ENCODE data around the gene MED19. TPM values are rescaled to one million over a fixed set of nuclear protein-coding genes. Genes with fewer than 3 reads are reported as not detected.

Gene MED19
- total and polyA plus RNA-seq, 2 donors from 2014 or later = 15.2 to 26.1 TPM

DNA sequence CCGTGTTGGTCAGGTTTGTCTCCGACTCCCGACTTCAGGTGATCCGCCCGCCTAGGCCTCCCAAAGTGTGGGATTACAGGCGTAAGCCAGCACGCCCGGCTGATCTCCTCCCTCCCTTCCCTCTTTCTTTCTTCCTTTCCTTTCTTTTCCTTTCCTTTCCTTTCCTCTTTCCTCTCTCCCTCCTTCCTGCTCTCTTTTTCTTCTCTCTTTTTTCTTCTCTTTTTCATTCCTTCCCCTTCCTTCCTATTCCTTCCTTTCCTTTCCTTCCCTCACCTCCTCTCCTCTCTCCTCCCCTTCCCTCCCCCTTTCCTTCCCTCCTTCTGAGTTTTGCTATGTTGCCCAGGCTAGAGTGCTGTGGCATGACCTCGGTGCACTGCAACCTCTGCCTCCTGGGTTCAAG lies 48.0 kb downstream of the MED19 start:
- H3K4me3 ChIP-seq (ENCODE audit: low read length in 3 of 3) = no peak overlapping the region
- no peaks in the 10 kb centered on the region for H3K9me3 ChIP-seq (ENCODE audit: control insufficient read depth in 2 of 3, insufficient read depth in 1 of 3, low read length in 3 of 3)
- FAIRE-seq (no peak), DNase-seq (no peak)
- H3K27ac ChIP-seq (ENCODE audit: low read depth in 2 of 2, low read length in 2 of 2) = no peak overlapping the region
- intact Hi-C loops (cut with DNase I) = no loop called here
- no peaks in the 10 kb centered on the region for H3K27me3 ChIP-seq (ENCODE audit: control insufficient read depth, insufficient read depth, low read length)
- H3K4me1 ChIP-seq (ENCODE audit: control insufficient read depth in 2 of 3, insufficient read depth in 2 of 3, low read depth in 1 of 3, low read length in 3 of 3) = peaks cover 0 to 12% (median 6%) of the 10 kb centered on the region in 3 donors
- H3K36me3 ChIP-seq (ENCODE audit: control insufficient read depth in 2 of 3, insufficient read depth in 3 of 3, low read length in 3 of 3) = peaks cover 0 to 26% (median 24%) of the 10 kb centered on the region in 3 donors
- TF ChIP-seq, protein P1, sequence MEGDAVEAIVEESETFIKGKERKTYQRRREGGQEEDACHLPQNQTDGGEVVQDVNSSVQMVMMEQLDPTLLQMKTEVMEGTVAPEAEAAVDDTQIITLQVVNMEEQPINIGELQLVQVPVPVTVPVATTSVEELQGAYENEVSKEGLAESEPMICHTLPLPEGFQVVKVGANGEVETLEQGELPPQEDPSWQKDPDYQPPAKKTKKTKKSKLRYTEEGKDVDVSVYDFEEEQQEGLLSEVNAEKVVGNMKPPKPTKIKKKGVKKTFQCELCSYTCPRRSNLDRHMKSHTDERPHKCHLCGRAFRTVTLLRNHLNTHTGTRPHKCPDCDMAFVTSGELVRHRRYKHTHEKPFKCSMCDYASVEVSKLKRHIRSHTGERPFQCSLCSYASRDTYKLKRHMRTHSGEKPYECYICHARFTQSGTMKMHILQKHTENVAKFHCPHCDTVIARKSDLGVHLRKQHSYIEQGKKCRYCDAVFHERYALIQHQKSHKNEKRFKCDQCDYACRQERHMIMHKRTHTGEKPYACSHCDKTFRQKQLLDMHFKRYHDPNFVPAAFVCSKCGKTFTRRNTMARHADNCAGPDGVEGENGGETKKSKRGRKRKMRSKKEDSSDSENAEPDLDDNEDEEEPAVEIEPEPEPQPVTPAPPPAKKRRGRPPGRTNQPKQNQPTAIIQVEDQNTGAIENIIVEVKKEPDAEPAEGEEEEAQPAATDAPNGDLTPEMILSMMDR (IDR thresholded peaks at IDR 0.05; ENCODE audit: borderline replicate concordance, extremely low read depth, insufficient read depth) = no peak
- no peak overlapping the region for H3K9ac ChIP-seq (ENCODE audit: low read length in 3 of 3)

DNA sequence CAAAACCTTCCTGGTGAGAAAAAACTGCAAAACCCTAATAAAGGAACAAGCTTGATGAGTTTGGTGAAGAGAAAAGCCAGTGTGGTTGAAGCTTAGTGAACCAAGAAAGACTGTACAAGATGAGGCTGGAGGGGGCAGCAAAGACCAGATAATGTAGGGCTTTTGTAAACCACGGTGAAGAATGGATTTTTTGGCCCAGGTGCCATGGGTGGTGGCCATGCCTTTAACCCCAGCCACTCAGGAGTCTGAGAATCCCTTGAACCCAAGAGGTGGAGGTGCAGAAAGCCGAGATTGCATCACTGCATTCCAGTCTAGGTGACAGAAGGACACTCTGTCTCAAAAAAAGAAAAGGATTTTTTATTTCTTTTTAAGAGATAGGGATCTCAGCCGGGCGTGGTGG lies 49.1 kb downstream of the MED19 start:
- no peak for FAIRE-seq
- Histone ChIP-seq H3K4me3 (ENCODE audit: low read length in 3 of 3) (no peak overlapping the region), H3K9me3 (ENCODE audit: control insufficient read depth in 2 of 3, insufficient read depth in 1 of 3, low read length in 3 of 3) (no peaks in the 10 kb centered on the region), H3K4me1 (ENCODE audit: control insufficient read depth in 2 of 3, insufficient read depth in 2 of 3, low read depth in 1 of 3, low read length in 3 of 3) (peaks cover 0 to 13% (median 6%) of the 10 kb centered on the region in 3 donors), H3K27me3 (ENCODE audit: control insufficient read depth, insufficient read depth, low read length) (no peaks in the 10 kb centered on the region), H3K9ac (ENCODE audit: low read length in 3 of 3) (no peak overlapping the region), H3K27ac (ENCODE audit: low read depth in 2 of 2, low read length in 2 of 2) (no peak overlapping the region), H3K36me3 (ENCODE audit: control insufficient read depth in 2 of 3, insufficient read depth in 3 of 3, low read length in 3 of 3) (peaks cover 0 to 26% (median 24%) of the 10 kb centered on the region in 3 donors)
- TF ChIP-seq, protein P1 (IDR thresholded peaks at IDR 0.05; ENCODE audit: borderline replicate concordance, extremely low read depth, insufficient read depth) = no peak
- intact Hi-C loops (cut with DNase I) = no loop called here
- no peak for DNase-seq

DNA sequence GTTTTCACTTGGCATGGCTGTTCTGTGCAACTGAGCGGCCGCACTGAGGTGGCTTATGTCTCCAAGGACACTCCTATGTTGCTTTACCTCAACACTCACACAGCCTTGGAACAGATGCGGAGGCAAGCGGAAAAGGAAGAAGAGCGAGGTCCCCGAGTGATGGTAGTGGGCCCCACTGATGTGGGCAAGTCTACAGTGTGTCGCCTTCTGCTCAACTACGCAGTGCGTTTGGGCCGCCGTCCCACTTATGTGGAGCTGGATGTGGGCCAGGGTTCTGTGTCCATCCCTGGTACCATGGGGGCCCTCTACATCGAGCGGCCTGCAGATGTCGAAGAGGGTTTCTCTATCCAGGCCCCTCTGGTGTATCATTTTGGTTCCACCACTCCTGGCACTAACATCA lies 52.3 kb downstream of the MED19 start:
- H3K9me3 ChIP-seq (ENCODE audit: control insufficient read depth in 2 of 3, insufficient read depth in 1 of 3, low read length in 3 of 3) = no peaks in the 10 kb centered on the region
- no peak overlapping the region for H3K9ac ChIP-seq (ENCODE audit: low read length in 3 of 3)
- intact Hi-C loops (cut with DNase I) = no loop called here
- no peak overlapping the region for H3K27ac ChIP-seq (ENCODE audit: low read depth in 2 of 2, low read length in 2 of 2)
- H3K4me1 ChIP-seq (ENCODE audit: control insufficient read depth in 2 of 3, insufficient read depth in 2 of 3, low read depth in 1 of 3, low read length in 3 of 3) = peaks cover 0 to 7% (median 0%) of the 10 kb centered on the region in 3 donors
- TF ChIP-seq, protein P1 (IDR thresholded peaks at IDR 0.05; ENCODE audit: borderline replicate concordance, extremely low read depth, insufficient read depth) = no peak
- DNase-seq (peak in 1 of 5 donors; percentile 56), FAIRE-seq (no peak)
- peaks cover 0 to 26% (median 24%) of the 10 kb centered on the region in 3 donors for H3K36me3 ChIP-seq (ENCODE audit: control insufficient read depth in 2 of 3, insufficient read depth in 3 of 3, low read length in 3 of 3)
- H3K27me3 ChIP-seq (ENCODE audit: control insufficient read depth, insufficient read depth, low read length) = no peaks in the 10 kb centered on the region
- H3K4me3 ChIP-seq (ENCODE audit: low read length in 3 of 3) = no peak overlapping the region

DNA sequence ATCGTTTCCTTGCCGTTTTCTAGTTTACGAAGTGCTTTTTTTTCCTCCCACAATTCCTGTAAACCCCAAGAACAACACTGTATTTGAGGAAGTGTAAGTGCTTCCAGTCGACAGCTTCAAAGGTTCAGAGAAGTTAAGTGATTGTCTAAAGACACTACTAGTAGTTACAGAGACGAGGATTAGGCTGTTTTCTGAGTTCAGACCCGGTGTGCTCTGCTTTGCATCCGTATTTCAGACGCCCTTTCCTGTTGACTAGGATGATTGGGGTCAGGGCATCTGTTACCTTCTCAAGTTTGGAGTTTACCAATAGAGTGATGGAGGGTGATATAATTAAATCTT lies 54.0 kb downstream of the MED19 start:
- intact Hi-C loops (cut with DNase I) = no loop called here

More for the DNA sequence above, 54.0 kb downstream of the MED19 start:
- TF ChIP-seq, protein P1 (IDR thresholded peaks at IDR 0.05; ENCODE audit: borderline replicate concordance, extremely low read depth, insufficient read depth) = no peak
- DNase-seq = no peak
- H3K9ac ChIP-seq (ENCODE audit: low read length in 3 of 3) = peak overlapping the region; percentile 53 to 90 (median 78)
- peak overlapping the region in 1 of 2 donors; percentile 65 for H3K27ac ChIP-seq (ENCODE audit: low read depth in 2 of 2, low read length in 2 of 2)
- no peaks in the 10 kb centered on the region for H3K27me3 ChIP-seq (ENCODE audit: control insufficient read depth, insufficient read depth, low read length)
- H3K9me3 ChIP-seq (ENCODE audit: control insufficient read depth in 2 of 3, insufficient read depth in 1 of 3, low read length in 3 of 3) = no peaks in the 10 kb centered on the region
- peaks cover 0 to 7% (median 0%) of the 10 kb centered on the region in 3 donors for H3K4me1 ChIP-seq (ENCODE audit: control insufficient read depth in 2 of 3, insufficient read depth in 2 of 3, low read depth in 1 of 3, low read length in 3 of 3)
- peaks cover 0 to 26% (median 24%) of the 10 kb centered on the region in 3 donors for H3K36me3 ChIP-seq (ENCODE audit: control insufficient read depth in 2 of 3, insufficient read depth in 3 of 3, low read length in 3 of 3)
- peak overlapping the region; percentile 79 to 97 (median 92) for H3K4me3 ChIP-seq (ENCODE audit: low read length in 3 of 3)
- FAIRE-seq = no peak

Data from kidney (tissue), 14 donors.